Neural cell (in vitro differentiated cells): ENCODE results near the gene MIOS. TPM values are rescaled to one million over a fixed set of nuclear protein-coding genes. Genes with fewer than 3 reads are reported as not detected.

Experiments used
- H2AFZ ChIP-seq: fragments of 200-600, 300-800 bp; sonication (generic), shearing (Covaris generic); 2 replicates; pipeline ENCODE4 v1.6.0; 2014; ENCODE audit warnings: low read depth, mild to moderate bottlenecking, antibody characterized with exemption, low read length, moderate library complexity
- H3F3A ChIP-seq: fragments of 200-600 bp; shearing (Covaris generic); 2 replicates; pipeline ENCODE4 v1.6.1; 2016; ENCODE audit warnings: mild to moderate bottlenecking, moderate library complexity, mixed read lengths, antibody characterized with exemption, low read length; ENCODE audit not compliant: insufficient read depth, poor library complexity, severe bottlenecking
- H3K27ac ChIP-seq: fragments of 200-600, 300-800 bp; sonication (generic), shearing (Covaris generic); 2 replicates; pipeline ENCODE4 v1.5.1; 2014; ENCODE audit warnings: mild to moderate bottlenecking, low read length, moderate library complexity
- H3K27me3 ChIP-seq: fragments of 300-800, 200-600 bp; sonication (generic), shearing (Covaris generic); 2 replicates; pipeline ENCODE4 v1.6.0; 2014; ENCODE audit warnings: mild to moderate bottlenecking, low read depth, low read length, moderate library complexity; ENCODE audit not compliant: insufficient read depth
- H3K36me3 ChIP-seq: fragments of 300-800, 200-600 bp; sonication (generic), shearing (Covaris generic); 2 replicates; pipeline ENCODE4 v1.5.1; 2014; ENCODE audit warnings: mild to moderate bottlenecking, antibody characterized with exemption, low read length, moderate library complexity; ENCODE audit not compliant: insufficient read depth
- H3K4me2 ChIP-seq: fragments of 300-800, 200-600 bp; sonication (generic), shearing (Covaris generic); 2 replicates; pipeline ENCODE4 v1.6.0; 2014; ENCODE audit warnings: mild to moderate bottlenecking, low read length
- H3K4me3 ChIP-seq: fragments of 300-800, 200-600 bp; sonication (generic), shearing (Covaris generic); 2 replicates; pipeline ENCODE4 v1.5.1; 2014; ENCODE audit warnings: mild to moderate bottlenecking, low read length, moderate library complexity
- H3K79me2 ChIP-seq: fragments of 200-600 bp; shearing (Covaris generic); replicated peaks from 2 replicates; pipeline ENCODE4 v1.6.0; 2014; ENCODE audit warnings: mild to moderate bottlenecking, low read length, moderate library complexity; ENCODE audit not compliant: insufficient read depth
- H3K9ac ChIP-seq: fragments of 300-800, 200-600 bp; sonication (generic), shearing (Covaris generic); 2 replicates; pipeline ENCODE4 v1.6.1; 2016; ENCODE audit warnings: mild to moderate bottlenecking, low read length, mixed read lengths
- H3K9me2 ChIP-seq: fragments of 200-600 bp; shearing (Covaris generic); 2 replicates; pipeline ENCODE4 v1.6.1; 2016; ENCODE audit warnings: mild to moderate bottlenecking, low read length, mixed read lengths; ENCODE audit not compliant: insufficient read depth
- H3K9me3 ChIP-seq: fragments of 200-600, 300-800 bp; sonication (generic), shearing (Covaris generic); 2 replicates; pipeline ENCODE4 v1.6.1; 2016; ENCODE audit warnings: mild to moderate bottlenecking, mixed run types, low read length, moderate library complexity, mixed read lengths
- H4K20me1 ChIP-seq: fragments of 200-600 bp; shearing (Covaris generic); 2 replicates; pipeline ENCODE4 v1.6.1; 2016; ENCODE audit warnings: mild to moderate bottlenecking, mixed run types; ENCODE audit not compliant: insufficient read depth
- CTCF ChIP-seq: fragments of 450-650 bp; IDR thresholded peaks from 2 replicates; pipeline ENCODE4 v1.5.1; 2014; ENCODE audit warnings: antibody characterized with exemption, mild to moderate bottlenecking, moderate library complexity; ENCODE audit not compliant: poor library complexity, severe bottlenecking
- EP300 ChIP-seq: fragments of 450-650 bp; conservative IDR thresholded peaks from 2 replicates; pipeline ENCODE4 v1.6.1; 2014; ENCODE audit warnings: antibody characterized with exemption, mild to moderate bottlenecking, moderate library complexity; ENCODE audit not compliant: poor library complexity, severe bottlenecking
- EZH2 ChIP-seq: fragments of 200-600, 300-800 bp; shearing (Covaris generic), sonication (generic); IDR thresholded peaks from 2 replicates; pipeline ENCODE4 v1.6.1; 2014; ENCODE audit warnings: antibody characterized with exemption, low read length, borderline replicate concordance, mild to moderate bottlenecking; ENCODE audit not compliant: insufficient read depth, poor library complexity, severe bottlenecking
- MXI1 ChIP-seq: fragments of 450-650 bp; conservative IDR thresholded peaks from 2 replicates; pipeline ENCODE4 v1.6.1; 2014; ENCODE audit warnings: antibody characterized with exemption, mild to moderate bottlenecking; ENCODE audit not compliant: poor library complexity, severe bottlenecking
- POLR2AphosphoS5 ChIP-seq: IDR thresholded peaks from 2 replicates; pipeline ENCODE4 v1.6.1; 2012
- RAD21 ChIP-seq: fragments of 450-650 bp; conservative IDR thresholded peaks from 2 replicates; pipeline ENCODE4 v1.6.1; 2014; ENCODE audit warnings: antibody characterized with exemption, mild to moderate bottlenecking, moderate library complexity
- SMC3 ChIP-seq: fragments of 450-650 bp; conservative IDR thresholded peaks from 2 replicates; pipeline ENCODE4 v1.6.1; 2014; ENCODE audit warnings: antibody characterized with exemption, mild to moderate bottlenecking, moderate library complexity; ENCODE audit not compliant: poor library complexity
- TAF1 ChIP-seq: IDR thresholded peaks from 2 replicates; pipeline ENCODE4 v1.6.1; 2012; ENCODE audit warnings: low read depth
- polyA plus RNA-seq: library from polyadenylated mRNA; depleted of rRNA; stranded (reverse); fragments of >200 nt; gene quantifications from 2 replicates; pipeline ENCODE4 v1.2.3, GENCODE V29; 2014
- TF ChIP-seq, protein P1 (sequence below): IDR thresholded peaks from 2 replicates; pipeline ENCODE4 v1.6.1; 2012; ENCODE audit warnings: borderline replicate concordance

Gene MIOS
- polyA plus RNA-seq, 1 donor from 2014 or later: 52.2 TPM

DNA sequence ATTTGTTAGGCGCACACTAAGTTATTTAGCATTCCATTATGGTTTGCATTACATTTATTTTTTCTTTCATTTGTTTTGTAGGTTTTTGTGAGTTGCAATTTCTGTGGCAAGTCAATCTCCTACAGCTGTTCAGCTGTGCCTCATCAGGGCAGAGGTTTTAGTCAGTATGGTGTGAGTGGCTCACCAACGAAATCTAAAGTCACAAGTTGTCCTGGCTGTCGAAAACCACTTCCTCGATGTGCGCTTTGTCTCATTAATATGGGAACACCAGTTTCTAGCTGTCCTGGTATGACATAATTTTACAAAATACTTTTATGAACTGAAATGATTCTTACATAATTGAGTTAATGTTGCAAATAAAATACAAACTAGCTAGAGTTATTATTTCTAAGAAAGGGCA is 29.5 kb downstream of the MIOS start:
- TF ChIP-seq RAD21 (no peak), EP300 (no peak), SMC3 (no peak), POLR2AphosphoS5 (no peak)
- Histone ChIP-seq H3F3A (no peaks in the 10 kb centered on the region), H3K79me2 (no peaks in the 10 kb centered on the region), H3K36me3 (peaks cover 6% of the 10 kb centered on the region), H4K20me1 (no peaks in the 10 kb centered on the region), H3K4me2 (no peak overlapping the region), H3K27ac (no peak overlapping the region), H3K4me3 (no peak overlapping the region), H3K9me3 (no peaks in the 10 kb centered on the region), H3K27me3 (no peaks in the 10 kb centered on the region), H3K9ac (no peak overlapping the region), H2AFZ (no peak overlapping the region), H3K9me2 (no peaks in the 10 kb centered on the region)

GRCh38 chr7:7607010-7607409 is 40.3 kb downstream of the MIOS start:
- Histone ChIP-seq H3K27me3 (no peaks in the 10 kb centered on the region), H3K36me3 (no peaks in the 10 kb centered on the region), H3K27ac (no peak overlapping the region), H3K4me3 (no peak overlapping the region), H3K79me2 (no peaks in the 10 kb centered on the region), H3K9me3 (no peaks in the 10 kb centered on the region), H3K9me2 (peaks cover 3% of the 10 kb centered on the region), H2AFZ (no peak overlapping the region), H3K9ac (no peak overlapping the region), H4K20me1 (no peaks in the 10 kb centered on the region), H3F3A (no peaks in the 10 kb centered on the region), H3K4me2 (no peak overlapping the region)
- TF ChIP-seq RAD21: no peak
- TF ChIP-seq CTCF: no peak
- no peak for TF ChIP-seq SMC3
- no peak for TF ChIP-seq TAF1
- TF ChIP-seq EZH2: no peak
- no peak for TF ChIP-seq POLR2AphosphoS5
- TF ChIP-seq EP300: no peak
- TF ChIP-seq MXI1: no peak
- TF ChIP-seq, protein P1, sequence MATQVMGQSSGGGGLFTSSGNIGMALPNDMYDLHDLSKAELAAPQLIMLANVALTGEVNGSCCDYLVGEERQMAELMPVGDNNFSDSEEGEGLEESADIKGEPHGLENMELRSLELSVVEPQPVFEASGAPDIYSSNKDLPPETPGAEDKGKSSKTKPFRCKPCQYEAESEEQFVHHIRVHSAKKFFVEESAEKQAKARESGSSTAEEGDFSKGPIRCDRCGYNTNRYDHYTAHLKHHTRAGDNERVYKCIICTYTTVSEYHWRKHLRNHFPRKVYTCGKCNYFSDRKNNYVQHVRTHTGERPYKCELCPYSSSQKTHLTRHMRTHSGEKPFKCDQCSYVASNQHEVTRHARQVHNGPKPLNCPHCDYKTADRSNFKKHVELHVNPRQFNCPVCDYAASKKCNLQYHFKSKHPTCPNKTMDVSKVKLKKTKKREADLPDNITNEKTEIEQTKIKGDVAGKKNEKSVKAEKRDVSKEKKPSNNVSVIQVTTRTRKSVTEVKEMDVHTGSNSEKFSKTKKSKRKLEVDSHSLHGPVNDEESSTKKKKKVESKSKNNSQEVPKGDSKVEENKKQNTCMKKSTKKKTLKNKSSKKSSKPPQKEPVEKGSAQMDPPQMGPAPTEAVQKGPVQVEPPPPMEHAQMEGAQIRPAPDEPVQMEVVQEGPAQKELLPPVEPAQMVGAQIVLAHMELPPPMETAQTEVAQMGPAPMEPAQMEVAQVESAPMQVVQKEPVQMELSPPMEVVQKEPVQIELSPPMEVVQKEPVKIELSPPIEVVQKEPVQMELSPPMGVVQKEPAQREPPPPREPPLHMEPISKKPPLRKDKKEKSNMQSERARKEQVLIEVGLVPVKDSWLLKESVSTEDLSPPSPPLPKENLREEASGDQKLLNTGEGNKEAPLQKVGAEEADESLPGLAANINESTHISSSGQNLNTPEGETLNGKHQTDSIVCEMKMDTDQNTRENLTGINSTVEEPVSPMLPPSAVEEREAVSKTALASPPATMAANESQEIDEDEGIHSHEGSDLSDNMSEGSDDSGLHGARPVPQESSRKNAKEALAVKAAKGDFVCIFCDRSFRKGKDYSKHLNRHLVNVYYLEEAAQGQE: no peak

GRCh38 chr7:7609330-7609729 is 42.6 kb downstream of the MIOS start:
- Histone ChIP-seq H3K4me2 (no peak overlapping the region), H3K79me2 (no peaks in the 10 kb centered on the region), H2AFZ (no peak overlapping the region), H3K27me3 (no peaks in the 10 kb centered on the region), H3K9ac (no peak overlapping the region), H3K9me2 (peaks cover 3% of the 10 kb centered on the region), H3K9me3 (no peaks in the 10 kb centered on the region), H3F3A (no peaks in the 10 kb centered on the region), H3K36me3 (no peaks in the 10 kb centered on the region), H4K20me1 (no peaks in the 10 kb centered on the region), H3K4me3 (no peak overlapping the region), H3K27ac (no peak overlapping the region)
- TF ChIP-seq, protein P1: no peak
- no peak for TF ChIP-seq POLR2AphosphoS5
- TF ChIP-seq EZH2: no peak
- TF ChIP-seq CTCF: no peak
- no peak for TF ChIP-seq EP300
- TF ChIP-seq RAD21: no peak
- no peak for TF ChIP-seq TAF1
- TF ChIP-seq SMC3: no peak
- TF ChIP-seq MXI1: no peak
